Measurements from ENCODE around the gene ASF1B.
A peak's percentile ranks its signal among the peaks of the same experiment; 100 is the strongest.

ASF1B gene

DNA sequence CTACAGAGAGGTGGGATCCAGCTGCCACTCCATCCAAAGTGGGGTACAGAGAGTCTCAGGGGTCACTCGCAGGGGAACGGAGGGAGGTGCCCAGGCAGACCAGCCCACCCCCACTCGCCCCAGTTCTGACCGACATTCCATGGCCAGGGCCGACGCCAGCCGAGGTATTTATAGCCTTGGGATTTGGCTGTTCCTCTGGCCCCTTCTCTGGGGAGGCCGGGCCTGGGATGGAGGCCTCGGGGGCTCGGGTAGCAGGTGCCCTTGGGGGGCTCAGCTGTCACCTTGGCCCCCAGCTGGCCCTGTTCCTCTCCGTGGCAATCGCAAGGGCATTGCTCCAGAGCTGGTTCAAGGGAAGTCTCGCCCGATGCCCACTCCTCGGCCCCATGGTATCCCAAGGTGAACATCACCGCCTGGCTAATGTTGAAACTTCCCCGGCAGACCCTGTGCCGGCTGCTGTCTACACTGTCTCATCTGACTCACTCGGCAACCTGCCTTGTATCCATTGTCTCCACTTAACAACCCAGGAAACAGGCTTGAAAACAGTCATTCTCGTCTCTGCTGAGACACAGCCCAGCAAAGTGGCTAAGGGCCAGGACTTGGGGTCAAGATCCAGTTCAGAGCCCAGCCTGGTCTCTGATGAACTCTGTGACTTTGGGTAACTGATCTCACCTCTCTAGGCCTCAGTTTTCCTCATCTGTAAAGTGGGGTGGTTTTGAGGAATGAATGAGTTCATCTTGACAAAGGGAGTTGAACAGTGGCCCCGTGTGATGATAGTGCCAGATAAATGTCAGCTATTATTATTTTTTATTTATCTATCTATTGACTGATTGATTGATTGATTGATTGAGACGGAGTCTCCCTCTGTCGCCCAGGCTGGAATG lies 28.6 kb downstream of the ASF1B start:
- no peak for DNase-seq (ENCODE audit: low spot score)

DNA sequence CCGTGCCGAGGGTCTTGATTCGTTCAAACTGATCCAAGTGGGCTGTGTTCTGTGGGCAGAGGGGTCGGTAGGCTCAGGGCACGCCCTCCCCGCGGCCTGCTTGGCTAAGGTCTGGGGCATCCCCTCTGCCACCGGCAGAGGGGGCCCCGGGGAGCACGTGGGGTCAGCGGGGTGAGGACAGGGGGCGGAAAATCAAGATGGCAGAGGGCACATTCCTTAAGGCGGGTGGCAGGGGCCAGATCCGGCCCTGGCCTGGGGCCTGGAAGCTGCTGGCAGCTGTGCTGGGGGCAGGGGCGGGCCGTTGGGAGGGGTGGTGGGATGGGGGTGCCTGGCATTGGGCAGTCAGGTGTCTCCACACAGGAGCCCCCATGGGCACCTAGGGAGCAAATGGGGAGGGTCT lies 29.5 kb downstream of the ASF1B start:
- DNase-seq (ENCODE audit: low spot score): no peak

DNA sequence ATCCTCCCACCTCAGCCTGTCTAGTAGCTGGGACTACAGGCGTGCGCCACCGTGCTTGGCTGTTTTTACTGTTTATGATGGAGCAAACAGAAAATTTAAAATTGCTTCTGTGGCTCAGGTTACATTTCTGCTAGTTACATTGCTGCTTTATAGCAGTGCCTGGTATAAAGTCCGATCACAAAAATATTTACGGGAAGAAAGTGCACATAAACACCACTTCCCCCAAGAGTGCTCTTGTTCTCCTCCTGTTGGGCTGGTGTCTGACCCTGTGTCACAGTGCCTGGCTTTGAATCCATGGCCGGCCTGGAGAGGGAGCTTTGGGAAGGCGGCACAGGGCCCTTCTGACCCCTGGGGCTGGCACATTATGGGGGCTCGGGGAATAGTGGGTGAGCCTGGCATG lies 30.7 kb downstream of the ASF1B start:
- DNase-seq (ENCODE audit: low spot score): no peak

DNA sequence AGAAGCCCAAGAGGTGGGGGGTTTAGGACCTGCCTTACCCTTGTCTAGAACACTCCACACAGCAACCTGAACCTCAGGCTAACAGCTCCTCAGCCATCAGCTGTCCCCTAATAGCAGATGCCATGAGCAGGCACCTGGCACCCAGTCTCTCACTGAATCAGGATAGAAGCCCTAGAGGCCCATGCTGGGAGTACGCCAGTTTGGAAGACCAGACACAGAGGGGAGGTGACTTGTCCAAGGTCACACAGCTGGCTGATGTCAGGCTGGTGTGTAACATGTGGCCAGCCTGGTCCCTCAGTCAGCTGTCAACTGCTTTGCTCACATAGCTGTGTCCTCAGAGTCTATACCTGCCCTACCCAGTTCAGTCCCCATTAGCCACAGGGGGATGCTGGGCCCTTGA lies 33.1 kb downstream of the ASF1B start:
- no peak for DNase-seq (ENCODE audit: low spot score)

DNA sequence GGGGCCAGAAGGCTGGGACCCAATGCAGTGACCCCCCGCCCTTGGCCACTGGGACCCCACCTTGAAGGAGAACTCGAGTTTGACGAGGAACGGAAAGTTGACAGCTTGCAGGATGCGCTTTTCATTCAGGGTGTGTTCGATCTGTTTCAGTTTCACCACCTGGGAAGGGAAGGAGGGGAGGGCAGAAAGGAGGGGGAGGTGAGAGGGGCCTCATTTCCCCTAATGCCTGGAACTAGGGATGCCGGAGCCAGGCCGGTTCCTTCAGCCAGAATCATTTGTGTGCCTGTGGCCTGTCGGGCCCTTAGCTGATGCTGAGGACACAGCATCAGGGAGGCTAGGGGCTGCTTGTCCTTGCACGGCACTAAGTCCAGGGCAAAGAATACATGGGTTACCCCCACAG lies 33.6 kb downstream of the ASF1B start:
- no peak for DNase-seq (ENCODE audit: low spot score)

DNA sequence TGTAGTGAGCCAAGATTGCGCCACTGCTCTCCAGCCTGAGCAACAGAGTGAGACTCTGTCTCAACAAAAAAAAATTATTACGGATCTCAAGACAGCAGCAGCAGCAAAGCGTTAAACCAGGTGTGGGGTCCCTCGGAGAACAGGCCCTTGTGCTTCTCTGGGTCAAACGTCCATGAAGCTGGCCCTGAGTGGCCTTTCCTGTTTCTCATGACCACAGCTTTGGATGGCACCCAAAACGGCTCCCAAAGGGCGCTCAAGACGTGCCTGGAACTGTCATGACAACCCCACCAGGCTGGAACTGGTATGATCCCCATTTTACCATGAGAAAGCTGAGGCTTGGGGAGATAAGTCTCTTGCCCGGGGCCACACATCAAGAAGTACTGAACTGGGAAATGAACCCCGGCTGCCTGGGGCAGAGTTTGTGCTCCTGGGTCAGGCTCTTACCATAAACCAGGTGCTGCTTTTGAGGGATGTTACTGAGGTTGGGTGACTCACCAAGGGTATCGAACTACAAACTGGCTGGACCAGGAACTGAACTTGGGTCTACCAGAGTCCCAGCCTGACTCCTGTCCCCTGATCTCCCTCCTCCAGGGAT lies 34.2 kb downstream of the ASF1B start:
- no peak for DNase-seq (ENCODE audit: low spot score)

DNA sequence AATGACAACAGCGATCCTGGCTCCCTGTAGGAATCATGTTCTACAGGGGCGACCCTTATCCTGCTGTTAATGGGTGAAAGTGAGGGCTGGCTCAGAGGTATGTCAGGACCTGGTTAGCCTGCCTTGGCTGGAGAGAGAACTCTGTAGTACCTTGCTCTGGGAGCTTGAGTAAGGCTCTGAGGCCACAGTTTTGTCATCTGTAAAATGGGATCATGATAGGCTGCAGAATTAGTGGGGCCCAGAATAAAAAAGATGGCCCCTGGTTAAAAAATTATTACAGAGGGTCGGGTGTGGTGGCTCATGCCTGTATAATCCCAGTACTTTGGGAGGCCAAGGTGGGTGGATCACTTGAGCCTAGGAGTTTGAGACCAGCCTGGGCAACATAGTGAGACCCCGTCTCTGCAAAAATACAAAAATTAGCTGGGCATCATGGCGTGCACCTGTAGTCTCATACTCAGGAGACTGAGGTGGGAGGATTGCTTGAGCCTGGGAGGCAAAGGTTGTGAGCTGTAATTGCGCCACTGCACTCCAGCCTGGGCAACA lies 35.3 kb downstream of the ASF1B start:
- no peak for DNase-seq (ENCODE audit: low spot score)

DNA sequence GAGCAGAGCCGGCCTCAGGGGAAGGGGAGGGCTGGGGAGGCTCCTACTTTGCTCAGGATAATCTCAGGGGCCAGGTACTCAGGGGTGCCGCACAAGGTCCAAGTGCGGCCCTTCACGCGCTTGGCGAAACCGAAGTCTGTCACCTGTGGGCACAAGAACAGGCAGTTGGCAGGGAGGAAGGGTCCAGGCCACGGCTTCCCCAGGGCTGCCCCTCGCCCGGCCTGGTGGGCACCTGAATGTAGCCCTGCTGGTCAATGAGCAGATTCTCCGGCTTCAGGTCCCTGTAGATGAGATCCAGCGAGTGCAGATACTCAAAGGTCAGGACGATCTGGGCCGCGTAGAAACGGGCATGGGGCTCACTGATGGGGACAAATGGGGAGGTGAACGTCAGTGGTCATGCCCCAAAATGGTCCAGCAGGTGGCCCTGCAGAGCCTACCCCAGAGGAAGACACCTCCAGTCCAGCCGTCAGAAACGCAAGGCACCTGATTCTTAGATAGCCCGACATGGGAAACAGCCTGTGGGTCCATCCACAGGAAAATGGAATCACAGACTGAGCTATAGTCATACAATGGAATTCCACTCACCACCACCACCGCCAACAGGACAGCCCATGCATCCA lies 38.7 kb downstream of the ASF1B start:
- DNase-seq (ENCODE audit: low spot score): no peak

DNA sequence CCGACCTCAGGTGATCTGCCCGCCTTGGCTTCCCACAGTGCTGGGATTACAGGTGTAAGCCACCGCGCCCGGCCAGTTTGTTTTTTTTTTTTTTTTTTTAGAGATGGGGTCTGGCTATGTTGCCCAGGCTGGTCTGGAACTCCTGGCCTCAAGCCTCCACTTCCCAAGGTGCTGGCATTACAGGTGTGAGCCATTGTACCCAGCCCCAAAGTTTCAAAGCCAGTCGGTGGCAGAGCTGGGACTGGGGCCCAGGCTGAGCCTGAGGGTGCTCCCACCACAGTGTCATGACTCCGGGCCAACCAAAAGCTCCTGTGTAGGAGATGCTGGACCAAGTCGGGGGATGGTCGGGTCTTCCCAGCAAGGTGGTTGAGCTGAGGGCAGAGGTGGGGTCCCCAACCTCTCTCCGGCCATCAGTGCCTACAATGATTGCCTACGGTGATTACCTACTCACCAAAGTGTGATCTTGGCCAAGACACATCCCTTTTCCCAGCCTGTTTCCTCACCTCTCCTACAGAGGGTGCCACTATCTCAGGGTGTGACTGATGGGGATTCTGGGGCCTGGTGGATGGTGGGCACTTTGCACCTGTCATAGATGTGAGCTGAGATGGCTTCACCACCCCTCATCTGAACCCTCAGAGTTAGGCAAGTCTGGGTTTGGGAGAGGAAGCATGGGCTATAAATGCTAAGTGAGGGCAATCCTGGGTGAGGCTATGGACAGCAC lies 40.0 kb downstream of the ASF1B start:
- no peak for DNase-seq (ENCODE audit: low spot score)

DNA sequence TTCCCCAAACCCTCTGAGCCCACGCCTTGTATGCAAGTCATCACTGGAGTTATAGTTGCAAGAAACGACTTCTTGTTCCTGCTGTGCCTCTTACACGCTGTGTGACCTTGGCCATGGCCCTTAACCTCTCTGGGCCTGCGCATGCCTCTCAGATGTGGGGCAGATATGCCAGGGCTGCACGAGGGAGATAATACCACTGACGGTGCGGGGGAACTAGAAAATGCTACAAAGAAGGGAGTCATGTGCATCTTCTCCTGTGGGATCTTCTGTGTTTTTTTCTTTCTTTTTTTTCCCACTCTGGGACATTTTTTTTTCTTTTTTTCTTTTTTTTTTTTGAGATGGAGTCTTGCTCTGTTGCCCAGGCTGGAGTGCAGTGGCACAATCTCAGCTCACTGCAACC lies 41.5 kb downstream of the ASF1B start:
- DNase-seq (ENCODE audit: low spot score): no peak

DNA sequence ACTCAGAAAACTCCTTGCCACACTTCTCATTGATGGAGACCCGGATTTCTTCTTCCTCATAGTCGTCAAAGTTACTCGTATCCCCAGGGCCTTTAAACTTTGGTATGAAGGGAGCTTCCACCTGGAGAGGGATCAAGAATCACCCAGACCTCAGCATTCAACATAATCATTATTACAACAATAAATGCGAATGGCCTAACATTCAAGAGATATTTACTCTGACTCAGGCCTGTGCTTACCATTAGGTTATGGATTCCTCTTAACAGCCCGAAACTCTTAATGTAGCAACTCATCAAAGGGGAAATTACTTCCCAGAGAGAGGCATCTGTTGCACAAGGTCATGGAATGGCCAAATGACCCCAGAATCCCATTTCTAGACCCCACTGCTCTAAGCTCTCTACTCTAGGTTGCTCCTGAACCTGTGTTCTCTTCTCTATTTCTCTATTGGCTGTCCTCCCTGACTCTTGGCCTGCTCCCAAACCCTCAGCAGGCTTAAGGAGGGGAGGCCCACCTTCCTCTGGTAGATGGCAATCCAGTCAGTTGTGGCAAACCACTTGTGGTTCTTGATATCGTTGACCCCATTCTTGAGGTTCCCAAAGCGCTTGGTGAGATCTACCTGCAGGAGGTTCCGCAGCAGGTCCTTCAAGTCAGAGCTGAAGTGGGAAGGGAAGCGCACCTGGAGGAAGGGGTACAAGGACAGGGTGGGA lies 43.1 kb downstream of the ASF1B start:
- no peak for DNase-seq (ENCODE audit: low spot score)

DNA sequence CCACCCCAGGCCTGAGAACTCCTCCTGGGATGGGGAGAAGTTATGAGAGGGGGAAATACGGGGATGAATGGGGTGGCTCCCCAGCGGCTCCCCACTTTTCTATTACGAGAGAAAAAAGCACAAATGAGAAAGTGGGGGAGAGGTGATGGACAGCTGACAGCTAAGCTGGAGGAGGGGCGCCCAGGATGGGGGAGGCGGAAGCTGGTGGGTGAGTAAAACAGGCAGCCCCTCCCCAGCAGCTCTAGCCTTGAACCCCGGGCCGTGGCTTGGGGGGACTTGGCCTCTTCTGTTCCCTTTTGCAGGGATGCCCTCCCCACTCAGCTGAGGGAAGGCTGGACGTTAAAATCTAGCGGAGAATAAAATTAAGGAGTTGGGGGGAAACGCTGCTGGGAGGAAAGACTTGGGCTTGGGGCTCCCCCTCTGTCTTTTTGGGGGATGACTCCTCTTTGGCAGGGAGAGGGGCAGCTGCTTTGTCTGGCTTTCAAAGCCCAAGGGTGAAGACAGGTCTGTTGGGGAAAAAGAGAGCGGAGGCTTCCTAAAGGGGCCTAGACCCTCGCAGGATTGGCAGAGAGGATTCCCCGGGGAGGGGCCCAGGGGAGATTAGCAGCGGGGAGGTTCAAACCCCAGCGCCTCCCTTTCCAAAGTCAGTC lies 44.5 kb downstream of the ASF1B start:
- DNase-seq (ENCODE audit: low spot score): no peak

DNA sequence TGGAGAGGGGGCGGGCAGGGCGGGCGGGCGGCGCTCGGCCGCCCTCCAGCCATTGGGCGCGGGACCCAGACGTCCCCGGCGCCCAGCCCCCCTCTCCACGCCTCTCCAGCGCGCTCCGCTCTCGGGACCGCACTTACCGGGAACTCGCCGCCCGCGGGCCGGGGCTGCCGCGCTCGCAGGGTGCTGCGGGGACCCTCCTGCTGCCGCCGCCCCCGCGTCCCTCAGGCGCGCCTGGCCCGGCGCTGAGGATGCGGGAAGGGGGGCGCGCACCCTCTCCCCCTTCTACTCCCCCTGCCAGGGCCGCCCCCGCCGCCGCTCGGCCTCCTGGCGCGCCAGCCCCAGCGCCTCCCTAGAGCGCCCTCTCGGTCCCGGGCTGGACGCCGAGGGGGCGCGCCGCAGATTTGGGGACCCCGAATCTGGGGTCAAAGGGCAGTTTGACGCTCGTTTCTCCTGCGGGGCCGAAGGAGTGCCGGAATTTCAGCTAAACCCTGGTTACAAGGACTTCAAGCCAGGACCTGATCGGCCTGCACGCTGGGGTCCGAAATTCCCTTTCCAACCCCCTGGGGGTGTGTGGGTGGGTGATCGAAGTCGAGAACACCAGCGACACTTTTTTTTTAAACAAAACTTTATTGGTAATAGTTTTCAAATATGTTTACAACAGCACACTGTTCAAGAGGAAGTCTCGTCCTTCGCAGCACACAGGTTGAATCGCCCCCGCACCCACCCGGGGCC lies 45.1 kb downstream of the ASF1B start:
- peak; percentile 82 for DNase-seq (ENCODE audit: low spot score)

DNA sequence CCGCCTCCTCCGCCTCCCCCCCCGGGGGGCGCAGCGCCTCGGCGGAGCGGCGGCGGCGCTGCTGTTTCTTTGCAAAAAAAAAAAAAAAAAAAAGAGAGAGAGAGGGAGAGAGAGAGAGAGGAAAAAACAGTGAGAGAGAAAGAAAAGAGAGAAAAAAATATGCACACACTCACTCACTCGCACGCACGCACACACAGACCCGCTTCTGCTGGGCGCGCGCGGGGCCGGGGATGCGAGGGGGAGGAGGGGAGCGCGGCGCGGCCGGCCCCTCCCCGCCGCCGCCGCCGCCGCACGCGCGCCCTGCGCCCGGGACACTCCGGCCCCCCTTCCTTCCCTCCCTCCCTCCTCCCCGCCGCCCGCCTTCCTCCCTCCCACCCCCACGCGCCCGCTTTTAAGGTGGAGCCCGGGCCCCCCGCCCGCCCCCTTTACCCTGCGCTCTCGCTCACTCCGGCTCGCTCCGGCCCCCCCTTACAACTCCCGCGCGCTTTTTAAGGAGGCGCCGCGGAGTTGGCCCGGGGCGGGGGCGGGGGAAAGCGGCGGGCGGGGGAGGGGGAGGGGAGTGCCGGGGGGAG lies 45.8 kb downstream of the ASF1B start, which contains the start of gene SAMD1:
Gene SAMD1 (minus strand): TSS at position 243 of the 572 bp plus-strand sequence.
- peak; percentile 93 for DNase-seq (ENCODE audit: low spot score)

DNA sequence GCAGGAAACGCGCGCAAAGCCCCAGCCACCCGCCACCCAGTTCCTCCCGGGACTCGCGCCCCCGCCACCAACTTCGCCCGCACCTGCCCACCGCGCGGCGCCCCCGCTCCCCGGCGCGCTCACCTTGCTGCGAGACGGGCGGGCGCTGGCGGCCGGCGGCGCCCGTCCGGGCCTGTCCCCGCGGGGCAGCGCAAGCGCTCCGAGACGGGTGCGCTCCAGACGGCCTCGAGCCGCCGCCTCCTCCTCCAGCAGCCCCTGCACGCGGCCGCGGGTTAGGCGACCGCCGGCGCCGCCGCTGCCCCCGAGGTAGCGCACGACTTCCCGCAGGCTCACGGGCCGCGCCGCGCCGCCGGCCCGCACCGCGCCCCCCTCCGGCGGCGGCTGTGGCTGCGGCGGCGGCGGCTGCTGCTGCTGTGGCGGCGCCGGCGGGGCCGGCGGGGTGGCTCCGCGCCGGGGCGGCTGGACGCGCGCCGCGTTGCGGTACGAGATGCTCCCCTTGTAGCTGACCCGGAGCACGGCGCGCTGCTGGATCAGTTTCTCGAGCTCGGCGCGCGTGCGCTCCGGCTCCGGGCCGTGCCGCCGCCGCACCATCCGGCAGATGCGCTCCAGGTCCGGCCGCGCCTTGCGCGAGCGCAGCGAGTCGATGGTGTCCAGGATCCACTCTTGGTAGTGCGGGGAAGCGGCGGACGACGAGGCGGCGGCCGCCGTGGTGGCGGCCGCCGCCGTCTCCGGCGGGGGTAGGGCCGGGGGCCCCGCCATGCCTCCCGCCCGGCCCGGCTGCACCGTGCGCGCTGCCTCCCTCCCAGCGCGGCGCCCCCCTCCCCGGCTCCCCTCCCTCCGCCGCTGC lies 46.5 kb downstream of the ASF1B start:
- DNase-seq (ENCODE audit: low spot score): no peak

DNA sequence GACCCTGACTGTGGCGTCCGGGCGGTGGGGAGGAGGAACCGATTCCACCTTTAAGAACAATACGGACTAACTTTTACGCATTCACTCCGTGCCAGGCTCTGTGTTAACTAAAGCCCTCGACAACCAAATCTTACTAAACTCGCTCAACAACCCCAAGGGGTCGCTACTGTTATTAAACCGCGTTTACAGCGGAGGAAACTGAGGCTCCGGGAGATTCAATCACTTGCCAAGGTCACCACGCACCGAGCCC lies 47.1 kb downstream of the ASF1B start:
- no peak for DNase-seq (ENCODE audit: low spot score)

DNA sequence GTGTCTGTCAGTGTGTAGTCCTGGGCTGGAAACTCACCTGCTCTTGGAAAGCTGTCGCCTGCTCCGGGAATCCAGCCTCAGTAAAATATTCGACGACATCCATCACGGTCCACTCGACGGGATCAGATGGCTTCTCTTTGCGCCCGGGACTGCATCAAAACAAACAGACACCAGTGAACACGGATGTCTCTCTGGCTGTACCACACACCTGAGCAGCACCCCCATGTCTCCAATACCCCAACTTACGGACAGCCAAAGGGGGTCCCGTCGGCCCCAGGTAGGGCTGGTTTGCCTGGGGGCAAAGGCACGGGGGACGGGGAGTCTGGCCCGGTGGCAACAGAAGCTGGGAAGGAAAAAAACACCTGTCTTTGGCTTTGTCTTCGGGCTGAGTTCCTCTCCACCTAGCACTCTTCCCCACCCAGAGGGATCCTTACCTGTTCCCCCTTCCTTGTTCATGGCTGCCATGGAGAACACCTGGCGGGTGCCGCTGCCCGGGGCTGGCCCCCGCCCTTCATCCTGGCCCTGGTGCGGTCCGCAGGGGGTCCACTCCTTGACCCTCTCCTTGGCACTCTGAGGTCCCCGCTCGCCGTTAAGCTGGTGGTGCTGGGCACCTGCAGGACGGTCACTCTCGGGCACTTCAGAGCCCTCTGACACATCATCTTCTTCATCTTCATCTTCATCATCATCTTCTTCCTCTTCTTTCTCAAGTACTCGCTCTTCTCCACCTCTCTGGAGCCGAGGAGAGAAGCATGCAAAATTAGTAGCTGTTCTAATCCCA lies 47.6 kb downstream of the ASF1B start:
- DNase-seq (ENCODE audit: low spot score): no peak

DNA sequence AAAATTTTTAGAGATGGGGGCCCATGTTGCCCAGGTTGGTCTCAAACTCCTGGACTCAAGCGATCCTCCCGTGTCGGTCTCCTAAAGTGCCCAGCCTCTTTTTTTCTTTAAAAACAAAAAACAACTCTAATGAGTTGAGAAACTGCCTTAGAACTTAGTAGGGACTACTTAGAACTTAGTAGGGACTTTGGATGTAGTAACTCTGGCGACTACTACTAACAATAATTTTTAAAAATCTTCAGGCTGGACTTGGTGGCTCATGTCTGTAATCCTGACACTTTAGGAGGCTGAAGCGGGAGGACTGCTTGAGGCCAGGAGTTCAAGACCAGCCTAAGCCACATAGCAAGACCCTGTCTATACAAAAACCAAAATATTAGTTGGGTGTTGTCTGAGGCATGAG lies 50.3 kb downstream of the ASF1B start:
- no peak for DNase-seq (ENCODE audit: low spot score)
